Right atrium auricular region (tissue), 2 donors: ENCODE results near the gene NEDD9. TPM values are rescaled to one million over a fixed set of nuclear protein-coding genes. Genes with fewer than 3 reads are reported as not detected.
A peak's percentile ranks its signal among the peaks of the same experiment; 100 is the strongest.

Source experiments
- DNase-seq: peaks from one replicate; pipeline ENCODE4 v3.0.0-alpha.2; 2019; ENCODE audit warnings: low spot score
- H3K27ac ChIP-seq, 2 donors: fragments of 200-600 bp; sonication (generic); 1 replicate in 1 of 2; 2 replicates in 1 of 2; pipeline ENCODE4 v1.5.1; 2016 to 2019
- H3K27me3 ChIP-seq, 2 donors: fragments of 200-600 bp; sonication (generic); one replicate each; pipeline versions ENCODE4 v1.5.1 to v1.6.0; 2017 to 2019
- H3K36me3 ChIP-seq: fragments of 200-600 bp; sonication (generic); one replicate; pipeline ENCODE4 v1.5.1; 2016
- H3K4me1 ChIP-seq, 2 donors: fragments of 200-600 bp; sonication (generic); one replicate each; pipeline versions ENCODE4 v1.5.1 to v1.6.0; 2017 to 2019
- H3K4me3 ChIP-seq, 2 donors: fragments of 200-600 bp; sonication (generic); 1 replicate in 1 of 2; 2 replicates in 1 of 2; pipeline ENCODE4 v1.5.1; 2017 to 2019; ENCODE audit warnings: mild to moderate bottlenecking in 1 of 2, moderate library complexity in 1 of 2
- H3K9me3 ChIP-seq, 2 donors: fragments of 200-600 bp; sonication (generic); one replicate each; pipeline ENCODE4 v1.5.1; 2019
- CTCF ChIP-seq, 2 donors: fragments of 200-600 bp; sonication (generic); IDR thresholded peaks; one replicate each; pipeline ENCODE4 v1.5.1; 2019; ENCODE audit warnings: antibody characterized with exemption in 2 of 2
- total RNA-seq, 2 donors: library from RNA; depleted of rRNA; stranded (reverse); fragments of >200 nt; gene quantifications; one replicate each; pipeline ENCODE4 v1.1.0, GENCODE V29; 2016

NEDD9 gene
- total RNA-seq, 2 donors from 2014 or later: 47.3 to 56.2 TPM

GRCh38 chr6:11211254-11211653 lies 21.2 kb downstream of the NEDD9 start:
- no peak for TF ChIP-seq CTCF (IDR thresholded peaks at IDR 0.05)
- H3K4me3 ChIP-seq: no peak overlapping the region
- H3K27ac ChIP-seq: peak overlapping the region; percentile 91 to 92
- H3K4me1 ChIP-seq: peaks cover 0 to 86% of the 10 kb centered on the region in 2 donors
- H3K9me3 ChIP-seq: no peaks in the 10 kb centered on the region
- no peak for DNase-seq
- no peaks in the 10 kb centered on the region for H3K36me3 ChIP-seq
- H3K27me3 ChIP-seq: no peaks in the 10 kb centered on the region

- H3K4me1 ChIP-seq: peaks cover 0 to 86% of the 10 kb centered on the region in 2 donors
- no peak for TF ChIP-seq CTCF (IDR thresholded peaks at IDR 0.05)
- peak overlapping the region; percentile 91 to 92 for H3K27ac ChIP-seq
- no peaks in the 10 kb centered on the region for H3K27me3 ChIP-seq
- H3K36me3 ChIP-seq: no peaks in the 10 kb centered on the region
- no peak overlapping the region for H3K4me3 ChIP-seq
- DNase-seq: no peak
- H3K9me3 ChIP-seq: no peaks in the 10 kb centered on the region
Observed at GRCh38 chr6:11210386-11211138, 21.9 kb downstream of the NEDD9 start.

- peak overlapping the region; percentile 91 to 92 for H3K27ac ChIP-seq
- no peak for TF ChIP-seq CTCF (IDR thresholded peaks at IDR 0.05)
- peaks cover 0 to 83% of the 10 kb centered on the region in 2 donors for H3K4me1 ChIP-seq
- no peaks in the 10 kb centered on the region for H3K9me3 ChIP-seq
- H3K27me3 ChIP-seq: no peaks in the 10 kb centered on the region
- H3K4me3 ChIP-seq: no peak overlapping the region
- no peaks in the 10 kb centered on the region for H3K36me3 ChIP-seq
- DNase-seq: no peak
Observed at GRCh38 chr6:11209906-11210305, 22.6 kb downstream of the NEDD9 start.

GRCh38 chr6:11209369-11209768 lies 23.1 kb downstream of the NEDD9 start:
- Histone ChIP-seq H3K27me3 (no peaks in the 10 kb centered on the region), H3K4me3 (no peak overlapping the region), H3K4me1 (peaks cover 0 to 80% of the 10 kb centered on the region in 2 donors), H3K36me3 (no peaks in the 10 kb centered on the region), H3K9me3 (no peaks in the 10 kb centered on the region), H3K27ac (peak overlapping the region; percentile 91 to 92)
- no peak for DNase-seq
- TF ChIP-seq CTCF (IDR thresholded peaks at IDR 0.05): no peak

GRCh38 chr6:11208854-11209253 lies 23.6 kb downstream of the NEDD9 start:
- no peak for TF ChIP-seq CTCF (IDR thresholded peaks at IDR 0.05)
- Histone ChIP-seq H3K4me1 (peaks cover 0 to 77% of the 10 kb centered on the region in 2 donors), H3K36me3 (no peaks in the 10 kb centered on the region), H3K9me3 (no peaks in the 10 kb centered on the region), H3K4me3 (no peak overlapping the region), H3K27ac (peak overlapping the region; percentile 91 to 92), H3K27me3 (no peaks in the 10 kb centered on the region)
- DNase-seq: no peak

GRCh38 chr6:11208267-11208666 lies 24.2 kb downstream of the NEDD9 start:
- TF ChIP-seq CTCF (IDR thresholded peaks at IDR 0.05): no peak
- Histone ChIP-seq H3K27ac (peak overlapping the region; percentile 26 to 62), H3K4me3 (no peak overlapping the region), H3K36me3 (no peaks in the 10 kb centered on the region), H3K9me3 (no peaks in the 10 kb centered on the region), H3K4me1 (peaks cover 0 to 77% of the 10 kb centered on the region in 2 donors), H3K27me3 (no peaks in the 10 kb centered on the region)
- no peak for DNase-seq
